DOHH2 (cell line): ENCODE data around the gene COL25A1.

ENCODE experiments used
- H3F3A ChIP-seq: fragments of 200-600 bp; sonication (generic), shearing (Covaris generic); 2 replicates; pipeline ENCODE4 v1.6.0; 2016; ENCODE audit warnings: antibody characterized with exemption, mild to moderate bottlenecking; ENCODE audit not compliant: control insufficient read depth, insufficient read depth
- H3K27ac ChIP-seq: fragments of 200-600 bp; sonication (generic); 2 replicates; pipeline ENCODE4 v1.5.1; 2014; ENCODE audit warnings: low read depth, mild to moderate bottlenecking, low read length, moderate library complexity
- H3K27me3 ChIP-seq: fragments of 200-600 bp; sonication (generic); 2 replicates; pipeline ENCODE4 v1.6.1; 2014; ENCODE audit warnings: mild to moderate bottlenecking, low read length, mixed read lengths; ENCODE audit not compliant: control insufficient read depth
- H3K36me3 ChIP-seq: fragments of 200-600 bp; sonication (generic); 2 replicates; pipeline ENCODE4 v1.6.1; 2014; ENCODE audit warnings: mild to moderate bottlenecking, low read length, moderate library complexity, mixed read lengths; ENCODE audit not compliant: control insufficient read depth
- H3K4me1 ChIP-seq: fragments of 200-600 bp; sonication (generic); 2 replicates; pipeline ENCODE4 v1.6.1; 2014; ENCODE audit warnings: mild to moderate bottlenecking, low read length, mixed read lengths; ENCODE audit not compliant: control insufficient read depth
- H3K4me2 ChIP-seq: fragments of 200-600 bp; sonication (generic); 2 replicates; pipeline ENCODE4 v1.6.0; 2014; ENCODE audit warnings: mild to moderate bottlenecking, low read length, moderate library complexity
- H3K4me3 ChIP-seq: fragments of 200-600 bp; sonication (generic); 2 replicates; pipeline ENCODE4 v1.5.1; 2014; ENCODE audit warnings: mild to moderate bottlenecking, low read length, mixed read lengths
- H3K79me2 ChIP-seq: fragments of 200-600 bp; sonication (generic); 2 replicates; pipeline ENCODE4 v1.6.1; 2014; ENCODE audit warnings: mild to moderate bottlenecking, low read length, mixed read lengths; ENCODE audit not compliant: control insufficient read depth
- H3K9me2 ChIP-seq: fragments of 200-600 bp; sonication (generic); replicated peaks from 2 replicates; pipeline ENCODE4 v1.6.1; 2014; ENCODE audit warnings: mild to moderate bottlenecking, low read length, mixed read lengths; ENCODE audit not compliant: control insufficient read depth
- H3K9me3 ChIP-seq: fragments of 200-600 bp; sonication (generic); 2 replicates; pipeline ENCODE4 v1.6.1; 2014; ENCODE audit warnings: antibody characterized with exemption, low read length, mixed read lengths; ENCODE audit not compliant: control insufficient read depth, insufficient read depth
- H4K20me1 ChIP-seq: fragments of 200-600 bp; sonication (generic); 2 replicates; pipeline ENCODE4 v1.6.0; 2014; ENCODE audit warnings: low read depth, mild to moderate bottlenecking, antibody characterized with exemption, low read length, moderate library complexity; ENCODE audit not compliant: control insufficient read depth, insufficient read depth
- EZH2phosphoT487 ChIP-seq: fragments of 200-600 bp; sonication (generic); IDR thresholded peaks from 2 replicates; pipeline ENCODE4 v1.6.1; 2017; ENCODE audit warnings: borderline replicate concordance, mild to moderate bottlenecking, antibody characterized with exemption, low read length, moderate library complexity, mixed read lengths
- TF ChIP-seq, protein P1 (sequence below): fragments of 200-600 bp; sonication (generic); IDR thresholded peaks from one replicate; pipeline ENCODE4 v1.5.1; 2014; ENCODE audit warnings: antibody characterized with exemption, mild to moderate bottlenecking, low read depth, low read length; ENCODE audit not compliant: poor library complexity, severe bottlenecking

COL25A1 gene

DNA sequence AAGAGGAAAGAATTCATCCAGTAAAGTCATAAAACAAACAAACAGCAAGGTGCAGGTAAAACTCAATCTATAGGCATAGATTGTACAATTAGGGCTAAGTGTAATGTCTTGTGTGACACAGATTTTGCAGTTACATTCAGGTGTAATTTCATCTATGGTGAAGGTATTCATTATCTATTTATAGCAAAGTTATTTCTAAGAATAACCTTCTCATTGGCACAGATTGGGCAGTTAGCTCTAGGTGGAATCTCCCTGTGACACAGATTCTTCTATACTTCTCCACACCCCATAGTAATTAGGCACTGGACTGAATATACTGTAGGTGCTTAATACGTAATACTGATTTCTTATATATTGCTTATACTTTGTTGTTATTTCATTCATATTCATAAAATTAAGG, 66.8 kb downstream of the COL25A1 start:
- H3K4me2 ChIP-seq = no peak overlapping the region
- no peaks in the 10 kb centered on the region for H3K9me2 ChIP-seq
- no peaks in the 10 kb centered on the region for H4K20me1 ChIP-seq
- H3F3A ChIP-seq = no peaks in the 10 kb centered on the region
- H3K27me3 ChIP-seq = no peaks in the 10 kb centered on the region
- no peaks in the 10 kb centered on the region for H3K4me1 ChIP-seq
- no peaks in the 10 kb centered on the region for H3K79me2 ChIP-seq
- no peak for TF ChIP-seq EZH2phosphoT487
- TF ChIP-seq, protein P1, sequence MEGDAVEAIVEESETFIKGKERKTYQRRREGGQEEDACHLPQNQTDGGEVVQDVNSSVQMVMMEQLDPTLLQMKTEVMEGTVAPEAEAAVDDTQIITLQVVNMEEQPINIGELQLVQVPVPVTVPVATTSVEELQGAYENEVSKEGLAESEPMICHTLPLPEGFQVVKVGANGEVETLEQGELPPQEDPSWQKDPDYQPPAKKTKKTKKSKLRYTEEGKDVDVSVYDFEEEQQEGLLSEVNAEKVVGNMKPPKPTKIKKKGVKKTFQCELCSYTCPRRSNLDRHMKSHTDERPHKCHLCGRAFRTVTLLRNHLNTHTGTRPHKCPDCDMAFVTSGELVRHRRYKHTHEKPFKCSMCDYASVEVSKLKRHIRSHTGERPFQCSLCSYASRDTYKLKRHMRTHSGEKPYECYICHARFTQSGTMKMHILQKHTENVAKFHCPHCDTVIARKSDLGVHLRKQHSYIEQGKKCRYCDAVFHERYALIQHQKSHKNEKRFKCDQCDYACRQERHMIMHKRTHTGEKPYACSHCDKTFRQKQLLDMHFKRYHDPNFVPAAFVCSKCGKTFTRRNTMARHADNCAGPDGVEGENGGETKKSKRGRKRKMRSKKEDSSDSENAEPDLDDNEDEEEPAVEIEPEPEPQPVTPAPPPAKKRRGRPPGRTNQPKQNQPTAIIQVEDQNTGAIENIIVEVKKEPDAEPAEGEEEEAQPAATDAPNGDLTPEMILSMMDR = no peak
- H3K27ac ChIP-seq = no peak overlapping the region
- no peak overlapping the region for H3K4me3 ChIP-seq
- H3K9me3 ChIP-seq = no peaks in the 10 kb centered on the region
- no peaks in the 10 kb centered on the region for H3K36me3 ChIP-seq

DNA sequence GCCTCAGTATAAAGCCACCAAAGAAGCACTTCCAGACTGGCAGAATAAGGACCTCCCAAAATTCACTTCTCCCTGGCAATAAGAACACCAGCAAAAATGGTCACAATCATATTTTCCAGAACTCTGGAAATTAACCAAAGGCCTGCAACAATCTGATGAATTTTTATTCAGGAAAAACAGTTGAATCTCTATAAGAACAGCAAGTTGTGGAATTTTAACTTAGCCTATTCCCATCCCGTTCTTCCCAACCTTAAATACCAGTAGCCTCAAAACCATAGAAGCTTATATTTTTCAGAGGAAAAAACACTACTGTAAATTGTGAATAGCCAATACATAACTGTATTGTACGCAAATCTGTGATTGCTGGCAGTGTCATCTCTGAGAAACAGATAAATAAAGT, 67.9 kb downstream of the COL25A1 start:
- H3K4me1 ChIP-seq = no peaks in the 10 kb centered on the region
- no peak for TF ChIP-seq EZH2phosphoT487
- TF ChIP-seq, protein P1 = no peak

DNA sequence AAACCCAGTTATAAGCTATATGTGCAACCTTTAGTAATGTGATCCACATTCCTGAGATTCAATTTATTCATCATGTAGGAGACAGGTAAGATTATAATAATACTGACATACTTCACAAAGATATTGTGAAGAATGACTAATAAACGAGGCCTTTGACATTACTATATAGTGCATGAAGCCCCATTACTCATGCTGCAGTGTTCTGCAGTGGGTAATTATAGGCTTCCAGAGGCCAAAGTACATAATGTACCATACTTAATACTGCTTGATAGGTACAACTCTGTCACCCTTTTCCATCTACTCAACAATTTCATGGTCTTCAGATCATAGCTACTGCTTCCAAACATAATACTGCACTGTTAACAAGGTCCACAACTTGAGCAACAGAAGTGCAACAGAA, 68.9 kb downstream of the COL25A1 start:
- no peaks in the 10 kb centered on the region for H3K79me2 ChIP-seq
- H3K4me2 ChIP-seq = no peak overlapping the region
- TF ChIP-seq EZH2phosphoT487 = no peak
- H3K9me2 ChIP-seq = no peaks in the 10 kb centered on the region
- H3F3A ChIP-seq = no peaks in the 10 kb centered on the region
- no peak overlapping the region for H3K27ac ChIP-seq
- no peaks in the 10 kb centered on the region for H3K4me1 ChIP-seq
- no peaks in the 10 kb centered on the region for H4K20me1 ChIP-seq
- no peaks in the 10 kb centered on the region for H3K9me3 ChIP-seq
- H3K36me3 ChIP-seq = no peaks in the 10 kb centered on the region
- no peaks in the 10 kb centered on the region for H3K27me3 ChIP-seq
- no peak overlapping the region for H3K4me3 ChIP-seq

More for the DNA sequence above, 67.9 kb downstream of the COL25A1 start:
- Histone ChIP-seq H3F3A (no peaks in the 10 kb centered on the region), H3K9me2 (no peaks in the 10 kb centered on the region), H3K27ac (no peak overlapping the region), H3K4me3 (no peak overlapping the region), H3K4me2 (no peak overlapping the region), H3K9me3 (no peaks in the 10 kb centered on the region), H4K20me1 (no peaks in the 10 kb centered on the region), H3K79me2 (no peaks in the 10 kb centered on the region), H3K27me3 (no peaks in the 10 kb centered on the region), H3K36me3 (no peaks in the 10 kb centered on the region)

DNA sequence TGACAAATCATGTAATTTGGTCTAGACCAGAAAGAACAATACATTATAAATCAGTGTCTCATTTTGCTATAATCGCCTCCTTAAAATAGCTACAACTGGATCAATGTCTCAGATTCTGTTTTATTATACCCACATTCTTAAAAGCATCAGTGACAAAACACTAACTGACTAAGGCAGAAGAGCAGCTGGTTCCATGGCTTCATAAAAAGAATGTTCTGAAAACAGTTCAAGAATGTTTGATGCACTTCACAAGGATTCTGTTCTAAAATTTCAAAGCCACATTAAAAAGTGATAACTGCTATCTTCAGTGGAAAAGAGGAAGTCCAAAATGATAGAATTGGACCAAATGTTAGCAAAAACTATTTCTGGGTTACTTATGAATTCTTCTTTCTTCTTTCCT, 69.8 kb downstream of the COL25A1 start:
- H3K27ac ChIP-seq = no peak overlapping the region
- no peaks in the 10 kb centered on the region for H3K9me2 ChIP-seq
- H3K9me3 ChIP-seq = no peaks in the 10 kb centered on the region
- H3F3A ChIP-seq = no peaks in the 10 kb centered on the region
- no peaks in the 10 kb centered on the region for H3K79me2 ChIP-seq
- no peak overlapping the region for H3K4me3 ChIP-seq
- no peak overlapping the region for H3K4me2 ChIP-seq
- H3K4me1 ChIP-seq = no peaks in the 10 kb centered on the region
- H3K27me3 ChIP-seq = no peaks in the 10 kb centered on the region; the same call in 1 of the 2 replicates
- H3K36me3 ChIP-seq = no peaks in the 10 kb centered on the region
- no peaks in the 10 kb centered on the region for H4K20me1 ChIP-seq
- TF ChIP-seq, protein P1 = no peak
- no peak for TF ChIP-seq EZH2phosphoT487
